ENCODE measurements around the gene PSMC5.
"Not testable (repeated sequence)": the region's sequence is repeated elsewhere in the genome, so short reads cannot be mapped to it uniquely, and the experiment has no call there.

PSMC5 gene

GRCh38 chr17:63873577-63873976, 46.3 kb downstream of the PSMC5 start, which contains the start of gene CSH2:
CSH2 (minus strand) TSS chr17:63873677; CDS start chr17:63873614, 63 bp downstream.
- not testable (repeated sequence) for ATAC-seq

DNA sequence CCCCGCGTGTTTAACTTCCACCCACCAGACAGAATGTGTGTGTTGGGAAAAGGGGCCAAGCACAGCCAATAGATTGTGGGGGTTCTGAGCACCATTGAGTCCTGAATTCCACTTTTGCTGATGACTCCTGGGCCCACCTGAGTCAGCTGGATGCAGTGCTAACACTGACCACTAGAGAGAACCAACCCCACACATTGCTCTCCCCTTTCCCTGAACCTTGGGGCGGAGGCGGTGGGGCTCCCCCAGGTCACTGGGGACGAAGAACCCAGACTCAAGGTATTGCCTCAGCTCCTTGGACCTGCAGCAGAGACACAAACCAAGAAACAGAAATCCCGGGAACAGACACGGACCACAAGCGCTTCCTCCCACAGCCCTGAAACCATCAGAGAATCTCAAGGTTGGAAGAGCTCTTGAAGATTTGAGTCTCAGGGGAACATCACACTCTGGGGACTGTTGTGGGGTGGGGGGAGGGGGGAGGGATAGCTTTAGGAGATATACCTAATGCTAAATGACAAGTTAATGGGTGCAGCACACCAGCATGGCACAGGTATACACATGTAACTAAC, 46.9 kb downstream of the PSMC5 start:
- ATAC-seq = not testable (repeated sequence)

GRCh38 chr17:63874693-63875092, 47.5 kb downstream of the PSMC5 start:
- ATAC-seq = not testable (repeated sequence)

- ATAC-seq = not testable (repeated sequence)
Measured at GRCh38 chr17:63878413-63878812, 51.2 kb downstream of the PSMC5 start.

GRCh38 chr17:63880706-63881105, 53.5 kb downstream of the PSMC5 start:
- TF ChIP-seq TOX (CRISPR knock-in tag; IDR thresholded peaks at IDR 0.05; ENCODE audit: borderline replicate concordance) = no peak
- TF ChIP-seq ZFP3 (CRISPR knock-in tag; IDR thresholded peaks at IDR 0.05) = no peak
- TF ChIP-seq ISL1 (CRISPR knock-in tag; IDR thresholded peaks at IDR 0.05) = no peak
- TF ChIP-seq, protein P1, sequence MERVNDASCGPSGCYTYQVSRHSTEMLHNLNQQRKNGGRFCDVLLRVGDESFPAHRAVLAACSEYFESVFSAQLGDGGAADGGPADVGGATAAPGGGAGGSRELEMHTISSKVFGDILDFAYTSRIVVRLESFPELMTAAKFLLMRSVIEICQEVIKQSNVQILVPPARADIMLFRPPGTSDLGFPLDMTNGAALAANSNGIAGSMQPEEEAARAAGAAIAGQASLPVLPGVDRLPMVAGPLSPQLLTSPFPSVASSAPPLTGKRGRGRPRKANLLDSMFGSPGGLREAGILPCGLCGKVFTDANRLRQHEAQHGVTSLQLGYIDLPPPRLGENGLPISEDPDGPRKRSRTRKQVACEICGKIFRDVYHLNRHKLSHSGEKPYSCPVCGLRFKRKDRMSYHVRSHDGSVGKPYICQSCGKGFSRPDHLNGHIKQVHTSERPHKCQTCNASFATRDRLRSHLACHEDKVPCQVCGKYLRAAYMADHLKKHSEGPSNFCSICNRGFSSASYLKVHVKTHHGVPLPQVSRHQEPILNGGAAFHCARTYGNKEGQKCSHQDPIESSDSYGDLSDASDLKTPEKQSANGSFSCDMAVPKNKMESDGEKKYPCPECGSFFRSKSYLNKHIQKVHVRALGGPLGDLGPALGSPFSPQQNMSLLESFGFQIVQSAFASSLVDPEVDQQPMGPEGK (CRISPR knock-in tag; IDR thresholded peaks at IDR 0.05; ENCODE audit: borderline replicate concordance) = no peak
- TF ChIP-seq ARNTL (CRISPR knock-in tag; IDR thresholded peaks at IDR 0.05; ENCODE audit: borderline replicate concordance, low read depth) = no peak
- TF ChIP-seq, protein P2, sequence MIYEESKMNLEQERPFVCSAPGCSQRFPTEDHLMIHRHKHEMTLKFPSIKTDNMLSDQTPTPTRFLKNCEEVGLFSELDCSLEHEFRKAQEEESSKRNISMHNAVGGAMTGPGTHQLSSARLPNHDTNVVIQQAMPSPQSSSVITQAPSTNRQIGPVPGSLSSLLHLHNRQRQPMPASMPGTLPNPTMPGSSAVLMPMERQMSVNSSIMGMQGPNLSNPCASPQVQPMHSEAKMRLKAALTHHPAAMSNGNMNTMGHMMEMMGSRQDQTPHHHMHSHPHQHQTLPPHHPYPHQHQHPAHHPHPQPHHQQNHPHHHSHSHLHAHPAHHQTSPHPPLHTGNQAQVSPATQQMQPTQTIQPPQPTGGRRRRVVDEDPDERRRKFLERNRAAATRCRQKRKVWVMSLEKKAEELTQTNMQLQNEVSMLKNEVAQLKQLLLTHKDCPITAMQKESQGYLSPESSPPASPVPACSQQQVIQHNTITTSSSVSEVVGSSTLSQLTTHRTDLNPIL (CRISPR knock-in tag; IDR thresholded peaks at IDR 0.05; ENCODE audit: low read depth) = no peak
- TF ChIP-seq SNAI2 (CRISPR knock-in tag; IDR thresholded peaks at IDR 0.05) = no peak
- TF ChIP-seq OSR1 (CRISPR knock-in tag; IDR thresholded peaks at IDR 0.05) = no peak
- no peak for TF ChIP-seq BACH2 (CRISPR knock-in tag; IDR thresholded peaks at IDR 0.05; ENCODE audit: borderline replicate concordance)
- no peak for TF ChIP-seq CSRNP3 (CRISPR knock-in tag; IDR thresholded peaks at IDR 0.05)
- TF ChIP-seq CSDC2 (CRISPR knock-in tag; IDR thresholded peaks at IDR 0.05) = no peak
- TF ChIP-seq, protein P3, sequence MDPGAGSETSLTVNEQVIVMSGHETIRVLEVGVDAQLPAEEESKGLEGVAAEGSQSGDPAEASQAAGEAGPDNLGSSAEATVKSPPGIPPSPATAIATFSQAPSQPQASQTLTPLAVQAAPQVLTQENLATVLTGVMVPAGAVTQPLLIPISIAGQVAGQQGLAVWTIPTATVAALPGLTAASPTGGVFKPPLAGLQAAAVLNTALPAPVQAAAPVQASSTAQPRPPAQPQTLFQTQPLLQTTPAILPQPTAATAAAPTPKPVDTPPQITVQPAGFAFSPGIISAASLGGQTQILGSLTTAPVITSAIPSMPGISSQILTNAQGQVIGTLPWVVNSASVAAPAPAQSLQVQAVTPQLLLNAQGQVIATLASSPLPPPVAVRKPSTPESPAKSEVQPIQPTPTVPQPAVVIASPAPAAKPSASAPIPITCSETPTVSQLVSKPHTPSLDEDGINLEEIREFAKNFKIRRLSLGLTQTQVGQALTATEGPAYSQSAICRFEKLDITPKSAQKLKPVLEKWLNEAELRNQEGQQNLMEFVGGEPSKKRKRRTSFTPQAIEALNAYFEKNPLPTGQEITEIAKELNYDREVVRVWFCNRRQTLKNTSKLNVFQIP (CRISPR knock-in tag; IDR thresholded peaks at IDR 0.05; ENCODE audit: borderline replicate concordance, low read depth) = no peak
- TF ChIP-seq ZNF70 (CRISPR knock-in tag; IDR thresholded peaks at IDR 0.05) = no peak
- TF ChIP-seq ESRRG (CRISPR knock-in tag; IDR thresholded peaks at IDR 0.05) = no peak
- ATAC-seq = no peak

DNA sequence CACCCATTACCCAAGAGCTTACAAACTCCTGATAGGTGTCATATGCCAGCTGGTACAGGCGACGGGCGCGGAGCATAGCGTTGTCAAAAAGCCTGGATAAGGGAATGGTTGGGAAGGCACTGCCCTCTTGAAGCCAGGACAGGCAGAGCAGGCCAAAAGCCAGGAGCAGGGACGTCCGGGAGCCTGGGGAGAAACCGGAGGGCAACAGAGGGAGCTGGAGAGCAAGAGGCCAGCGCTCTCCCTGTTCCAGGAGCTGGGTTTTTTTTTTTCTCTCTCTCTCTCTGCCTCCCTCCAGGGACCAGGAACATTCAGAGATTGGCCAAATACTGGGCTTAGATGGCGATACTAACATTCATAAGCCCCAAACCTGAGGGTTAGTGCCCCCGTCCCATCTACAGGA, 54.1 kb downstream of the PSMC5 start:
- not testable (repeated sequence) for ATAC-seq
